Measurements from ENCODE around the gene VSNL1. TPM values are rescaled to one million over a fixed set of nuclear protein-coding genes. Genes with fewer than 3 reads are reported as not detected.

Gene VSNL1
- total and polyA plus RNA-seq, 5 donors: 26.5 to 39.3 (median 36.8) TPM

GRCh38 chr2:17628349-17629261, 88.1 kb downstream of the VSNL1 start:
- Histone ChIP-seq H3K4me1 (ENCODE audit: control insufficient read depth, insufficient read depth, low read length) (no peaks in the 10 kb centered on the region), H3K27me3 (ENCODE audit: control insufficient read depth, insufficient read depth) (no peaks in the 10 kb centered on the region), H3K9me3 (ENCODE audit: control insufficient read depth, low read length) (no peaks in the 10 kb centered on the region), H3K4me3 (ENCODE audit: low read length) (no peak overlapping the region), H3K27ac (ENCODE audit: low read length) (peak overlapping the region; percentile 3)
- intact Hi-C loops (cut with DNase I): no loop called here
- DNase-seq (no peak), ATAC-seq (no peak)
- 53% methylated on average over 2 of the region's 2 CpGs for WGBS

- DNase-seq: no peak
- no peaks in the 10 kb centered on the region for H3K4me1 ChIP-seq (ENCODE audit: control insufficient read depth, insufficient read depth, low read length)
- intact Hi-C loops (cut with DNase I): no loop called here
- no peak overlapping the region for H3K27ac ChIP-seq (ENCODE audit: low read length)
- no peaks in the 10 kb centered on the region for H3K27me3 ChIP-seq (ENCODE audit: control insufficient read depth, insufficient read depth)
- no peak for ATAC-seq
- H3K4me3 ChIP-seq (ENCODE audit: low read length): no peak overlapping the region
- WGBS: 94% methylated on average over 4 of the region's 4 CpGs
- no peaks in the 10 kb centered on the region for H3K9me3 ChIP-seq (ENCODE audit: control insufficient read depth, low read length)
These were observed 89.6 kb downstream of the VSNL1 start for GRCh38 chr2:17630089-17630488.

DNA sequence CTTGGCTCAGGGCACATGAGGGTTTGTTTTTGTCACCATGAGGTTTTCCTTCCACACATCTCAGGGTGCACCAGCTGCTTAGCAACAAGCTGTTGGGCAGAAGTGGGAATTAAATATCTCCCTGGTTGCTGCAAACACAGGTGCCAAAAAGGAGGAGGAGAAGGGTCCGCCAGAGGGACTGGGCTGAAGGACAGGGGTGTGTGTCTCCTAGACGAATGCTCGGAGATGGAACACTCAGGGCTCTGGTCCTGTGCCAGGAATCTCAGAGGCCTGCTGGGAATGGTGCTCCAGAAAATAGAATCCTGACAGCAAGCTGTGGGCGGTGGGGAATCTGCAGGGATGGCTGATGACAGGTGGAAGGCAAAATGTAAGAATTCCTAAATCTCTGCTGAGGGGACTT, 94.5 kb downstream of the VSNL1 start:
- Histone ChIP-seq H3K9me3 (ENCODE audit: control insufficient read depth, low read length) (no peaks in the 10 kb centered on the region), H3K27me3 (ENCODE audit: control insufficient read depth, insufficient read depth) (no peaks in the 10 kb centered on the region), H3K4me3 (ENCODE audit: low read length) (no peak overlapping the region), H3K4me1 (ENCODE audit: control insufficient read depth, insufficient read depth, low read length) (no peaks in the 10 kb centered on the region), H3K27ac (ENCODE audit: low read length) (no peak overlapping the region)
- 40% methylated on average over 4 of the region's 4 CpGs for WGBS
- DNase-seq: peak in 2 of 3 donors; percentile 30 to 68
- intact Hi-C loops (cut with DNase I): no loop called here
- ATAC-seq: peak; percentile 37 to 51

DNA sequence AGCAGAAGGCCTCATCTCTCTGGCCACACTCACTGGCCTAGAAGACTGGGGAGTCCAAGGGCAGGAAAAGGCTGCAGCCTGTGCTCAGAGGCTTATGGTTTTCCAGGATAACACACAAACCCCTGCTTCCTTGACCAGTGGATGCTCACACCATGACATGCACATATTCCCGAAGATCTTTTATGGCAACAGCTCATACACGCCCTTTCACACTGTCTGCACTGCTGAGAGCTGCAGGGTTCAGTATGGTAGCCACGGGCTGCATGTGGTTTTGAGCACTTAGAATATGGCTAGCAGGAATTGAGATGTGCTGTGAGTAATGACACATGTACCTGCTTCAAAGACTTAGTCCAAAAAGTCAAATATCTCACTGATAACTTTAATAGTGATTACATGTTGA, 95.8 kb downstream of the VSNL1 start:
- Histone ChIP-seq H3K27me3 (ENCODE audit: control insufficient read depth, insufficient read depth) (no peaks in the 10 kb centered on the region), H3K4me1 (ENCODE audit: control insufficient read depth, insufficient read depth, low read length) (no peaks in the 10 kb centered on the region), H3K9me3 (ENCODE audit: control insufficient read depth, low read length) (no peaks in the 10 kb centered on the region), H3K27ac (ENCODE audit: low read length) (no peak overlapping the region), H3K4me3 (ENCODE audit: low read length) (no peak overlapping the region)
- intact Hi-C loops (cut with DNase I): no loop called here
- ATAC-seq (no peak), DNase-seq (no peak)
- WGBS: 94% methylated on average over 3 of the region's 3 CpGs

DNA sequence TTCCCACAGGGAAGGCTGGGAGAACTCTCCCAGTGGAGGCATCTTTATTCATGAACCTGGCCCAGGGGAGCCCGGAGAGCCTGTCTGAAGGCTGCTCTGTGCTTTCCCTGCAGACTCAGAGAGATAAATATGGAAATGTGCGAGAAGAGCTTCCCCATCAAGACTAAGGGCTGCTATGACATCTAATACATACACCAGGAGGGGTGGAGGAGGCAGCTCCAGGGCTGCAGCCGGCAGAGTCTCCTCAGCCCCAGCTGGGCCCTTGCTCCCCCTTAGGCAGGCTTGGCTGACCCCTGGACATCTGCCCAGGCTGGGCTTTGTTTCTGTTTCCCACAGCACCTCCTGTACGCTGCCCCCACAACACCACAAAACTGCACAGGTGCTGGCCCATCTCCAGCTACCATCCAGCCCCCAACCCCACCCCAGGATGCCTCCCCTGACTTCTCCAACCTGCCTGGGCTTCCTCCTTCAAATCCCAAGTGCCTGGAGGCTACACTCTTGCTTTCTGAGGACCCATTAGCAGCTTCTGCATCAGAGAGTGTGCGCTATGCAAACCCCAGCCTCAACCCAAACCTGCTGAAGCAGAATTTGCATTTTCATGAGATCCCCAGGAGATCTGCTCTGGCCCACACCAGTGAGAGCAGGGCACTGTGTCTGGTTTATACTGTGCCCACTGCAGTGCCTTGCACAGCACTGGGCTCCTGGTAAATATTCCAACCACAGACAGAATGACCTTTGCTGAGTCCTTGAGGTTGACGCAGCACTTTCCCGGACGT, 96.8 kb downstream of the VSNL1 start:
- intact Hi-C loops (cut with DNase I): no loop called here
- peak in 1 of 2 donors; percentile 38 for ATAC-seq
- Histone ChIP-seq H3K9me3 (ENCODE audit: control insufficient read depth, low read length) (no peaks in the 10 kb centered on the region), H3K4me3 (ENCODE audit: low read length) (no peak overlapping the region), H3K27ac (ENCODE audit: low read length) (no peak overlapping the region), H3K27me3 (ENCODE audit: control insufficient read depth, insufficient read depth) (no peaks in the 10 kb centered on the region), H3K4me1 (ENCODE audit: control insufficient read depth, insufficient read depth, low read length) (no peaks in the 10 kb centered on the region)
- 57% methylated on average over 8 of the region's 8 CpGs for WGBS
- DNase-seq: no peak

DNA sequence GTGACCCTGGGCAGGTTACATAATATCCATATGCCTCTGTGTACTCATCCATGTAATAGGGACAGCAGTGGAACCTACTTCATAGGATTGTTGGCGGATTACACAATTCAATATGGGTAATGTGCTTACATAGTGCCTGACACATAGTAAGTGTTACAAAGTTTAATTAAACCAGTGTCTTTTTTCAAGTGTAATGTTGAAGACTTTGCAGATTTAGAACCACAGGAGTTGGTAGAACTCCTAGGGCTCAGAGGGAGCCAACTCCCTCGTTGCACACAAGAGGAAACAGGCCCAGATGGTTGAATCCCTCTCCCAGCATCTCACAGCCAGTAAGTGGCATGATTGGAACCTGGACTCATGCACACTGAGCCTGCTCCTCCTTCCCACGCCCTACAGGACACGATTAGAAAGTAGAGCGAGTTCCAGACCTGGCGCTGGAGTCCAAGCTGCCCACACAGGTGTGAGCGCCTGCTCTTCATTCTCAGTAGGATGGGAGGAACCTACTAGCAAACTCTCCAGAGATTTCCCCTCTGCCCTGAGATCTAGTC, 97.8 kb downstream of the VSNL1 start:
- Histone ChIP-seq H3K4me3 (ENCODE audit: low read length) (no peak overlapping the region), H3K4me1 (ENCODE audit: control insufficient read depth, insufficient read depth, low read length) (no peaks in the 10 kb centered on the region), H3K9me3 (ENCODE audit: control insufficient read depth, low read length) (no peaks in the 10 kb centered on the region), H3K27ac (ENCODE audit: low read length) (no peak overlapping the region), H3K27me3 (ENCODE audit: control insufficient read depth, insufficient read depth) (no peaks in the 10 kb centered on the region)
- ATAC-seq (no peak), DNase-seq (no peak)
- WGBS: 86% methylated on average over 7 of the region's 7 CpGs
- intact Hi-C loops (cut with DNase I): no loop called here

DNA sequence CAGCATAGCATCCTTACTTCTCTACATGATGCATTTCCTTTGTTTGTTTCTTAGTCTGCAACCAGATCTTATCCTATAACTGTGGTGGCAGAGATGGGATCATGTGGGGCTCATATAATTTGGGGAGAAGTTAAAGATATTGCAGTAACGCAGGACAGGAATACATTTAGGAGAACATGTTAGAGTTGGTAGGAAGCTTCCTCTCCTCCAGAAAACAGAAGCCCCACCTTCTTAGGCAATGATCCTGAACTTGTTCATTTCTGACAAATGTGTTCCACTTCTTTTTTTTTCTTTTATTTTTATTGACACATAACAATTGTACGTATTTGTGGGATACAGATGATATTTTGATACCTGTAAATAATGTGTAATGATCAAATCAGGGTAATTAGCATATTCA, 99.9 kb downstream of the VSNL1 start:
- H3K27me3 ChIP-seq (ENCODE audit: control insufficient read depth, insufficient read depth): no peaks in the 10 kb centered on the region
- H3K4me1 ChIP-seq (ENCODE audit: control insufficient read depth, insufficient read depth, low read length): no peaks in the 10 kb centered on the region
- ATAC-seq (no peak), DNase-seq (no peak)
- no peak overlapping the region for H3K4me3 ChIP-seq (ENCODE audit: low read length)
- H3K27ac ChIP-seq (ENCODE audit: low read length): no peak overlapping the region
- H3K9me3 ChIP-seq (ENCODE audit: control insufficient read depth, low read length): no peaks in the 10 kb centered on the region
- 89% methylated on average over 2 of the region's 2 CpGs for WGBS
- intact Hi-C loops (cut with DNase I): loop anchor here in 1 of 4 donors (10.0 kb wide), 1 partner anchor 96 kb away; the partner anchor contains the start of gene VSNL1

- peak; percentile 58 to 81 for ATAC-seq
- DNase-seq: peak in 2 of 3 donors; percentile 52 to 59
- no peaks in the 10 kb centered on the region for H3K9me3 ChIP-seq (ENCODE audit: control insufficient read depth, low read length)
- no peak overlapping the region for H3K27ac ChIP-seq (ENCODE audit: low read length)
- peaks cover 3% of the 10 kb centered on the region for H3K4me1 ChIP-seq (ENCODE audit: control insufficient read depth, insufficient read depth, low read length)
- H3K4me3 ChIP-seq (ENCODE audit: low read length): no peak overlapping the region
- intact Hi-C loops (cut with DNase I): loop anchor here in 1 of 4 donors (10.0 kb wide), 1 partner anchor 98 kb away; the partner anchor contains the start of gene VSNL1
- WGBS: 58% methylated on average over 6 of the region's 6 CpGs
- no peaks in the 10 kb centered on the region for H3K27me3 ChIP-seq (ENCODE audit: control insufficient read depth, insufficient read depth)
These were observed 102.6 kb downstream of the VSNL1 start for GRCh38 chr2:17643031-17643615.

DNA sequence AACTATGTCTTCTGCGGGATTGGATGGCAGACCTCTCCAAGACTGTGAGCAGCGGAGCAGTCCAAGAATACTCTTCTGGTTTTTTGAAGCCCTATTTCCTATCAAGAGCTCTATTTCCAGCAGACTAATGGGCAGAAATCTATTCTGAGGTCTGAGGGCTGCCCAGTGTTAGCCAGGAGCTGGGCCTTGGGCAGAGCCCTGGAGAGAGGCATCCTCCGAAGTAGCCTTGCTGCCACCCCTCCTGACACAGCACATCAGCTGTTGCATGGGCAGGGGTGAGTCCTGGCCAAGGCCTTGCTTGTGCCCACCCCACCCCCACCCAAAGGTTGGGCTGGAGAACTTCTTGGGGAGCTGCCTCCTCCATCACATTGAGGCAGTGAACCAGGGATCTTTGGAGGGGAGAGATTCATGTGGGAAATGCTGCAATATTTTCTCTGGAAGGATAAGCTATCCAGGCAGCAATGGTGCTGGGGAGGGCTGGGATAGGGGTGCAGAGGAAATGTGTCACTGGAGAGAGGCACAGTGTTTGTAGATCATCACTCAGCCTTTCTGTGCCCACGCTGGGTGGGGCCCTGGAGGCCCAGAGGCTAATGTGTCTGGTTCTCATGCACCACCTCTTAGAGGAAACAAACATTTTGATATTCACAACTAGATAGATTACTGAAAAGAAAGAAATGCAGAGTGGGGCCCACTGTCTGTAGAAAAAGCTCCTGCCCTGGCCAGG, 104.7 kb downstream of the VSNL1 start:
- ATAC-seq (no peak), DNase-seq (peak in 1 of 3 donors; percentile 37)
- H3K27ac ChIP-seq (ENCODE audit: low read length): peak overlapping the region; percentile 9
- 82% methylated on average over 4 of the region's 4 CpGs for WGBS
- H3K4me1 ChIP-seq (ENCODE audit: control insufficient read depth, insufficient read depth, low read length): peaks cover 3% of the 10 kb centered on the region
- H3K4me3 ChIP-seq (ENCODE audit: low read length): no peak overlapping the region
- no peaks in the 10 kb centered on the region for H3K27me3 ChIP-seq (ENCODE audit: control insufficient read depth, insufficient read depth)
- intact Hi-C loops (cut with DNase I): loop anchor here in 1 of 4 donors (10.0 kb wide), 1 partner anchor 100 kb away; the partner anchor contains the start of gene VSNL1
- no peaks in the 10 kb centered on the region for H3K9me3 ChIP-seq (ENCODE audit: control insufficient read depth, low read length)

DNA sequence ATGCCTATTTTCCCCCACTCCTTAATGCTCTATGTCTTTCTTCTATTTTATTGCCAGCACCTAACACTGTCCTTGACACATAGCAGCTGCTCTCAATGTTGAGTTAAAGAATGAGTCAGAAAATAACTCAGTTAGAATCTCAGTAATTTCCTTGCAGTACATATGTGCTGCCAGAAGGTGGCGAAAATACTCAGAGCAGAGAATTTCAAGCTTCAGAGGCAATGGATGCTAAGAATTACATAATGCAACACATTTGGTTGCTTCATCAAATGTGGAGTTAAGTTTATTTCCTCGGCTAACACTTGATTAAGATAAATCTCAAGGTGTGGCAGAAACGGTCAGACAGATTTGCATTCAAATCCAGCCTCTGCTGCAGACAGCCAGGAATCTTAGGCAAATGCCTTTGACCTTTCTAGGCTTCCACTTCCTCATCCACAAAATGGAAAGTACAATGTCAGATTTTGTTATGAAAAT, 105.6 kb downstream of the VSNL1 start:
- peak; percentile 53 to 71 for ATAC-seq

More for the DNA sequence above, 105.6 kb downstream of the VSNL1 start:
- 1% methylated on average over 3 of the region's 3 CpGs for WGBS
- intact Hi-C loops (cut with DNase I): loop anchor here in 1 of 4 donors (10.0 kb wide), 1 partner anchor 101 kb away; the partner anchor contains the start of gene VSNL1
- Histone ChIP-seq H3K27ac (ENCODE audit: low read length) (no peak overlapping the region), H3K9me3 (ENCODE audit: control insufficient read depth, low read length) (no peaks in the 10 kb centered on the region), H3K4me1 (ENCODE audit: control insufficient read depth, insufficient read depth, low read length) (peaks cover 3% of the 10 kb centered on the region), H3K4me3 (ENCODE audit: low read length) (no peak overlapping the region), H3K27me3 (ENCODE audit: control insufficient read depth, insufficient read depth) (no peaks in the 10 kb centered on the region)
- no peak for DNase-seq

Measured in right cardiac atrium (tissue), 5 donors.